GM08714 (cell line): ENCODE data around the gene OR4F16.
"Not testable (repeated sequence)": the region's sequence is repeated elsewhere in the genome, so short reads cannot be mapped to it uniquely, and the experiment has no call there.

Source experiments
- H3K4me3 ChIP-seq: fragments of 200-500 bp; sonication (Bioruptor generic); 2 replicates; pipeline ENCODE4 v1.5.1; 2014; ENCODE audit warnings: mild to moderate bottlenecking, low read length, inconsistent platforms

The OR4F16 gene

GRCh38 chr1:686554-686953 lies at the start of gene OR4F16:
Gene OR4F16 (minus strand): TSS chr1:686654. CDS start chr1:686654, 0 bp downstream.
- not testable (repeated sequence) for H3K4me3 ChIP-seq

GRCh38 chr1:733649-734048 lies 47.2 kb upstream of the OR4F16 start:
- H3K4me3 ChIP-seq, result not testable (repeated sequence)

GRCh38 chr1:727040-727439 lies 40.6 kb upstream of the OR4F16 start:
- not testable (repeated sequence) for H3K4me3 ChIP-seq
